Measurements from ENCODE around the gene NDRG4. TPM values are rescaled to one million over a fixed set of nuclear protein-coding genes. Genes with fewer than 3 reads are reported as not detected.

Gene NDRG4
- total RNA-seq, 3 donors from 2014 or later = 3.7 to 35.0 (median 5.6) TPM

GRCh38 chr16:58502217-58502921 is 2.4 kb downstream of the NDRG4 start:
- DNase-seq (ENCODE audit: low spot score in 2 of 2) = peak in 1 of 2 donors; percentile 40
- intact Hi-C loops (cut with DNase I; ENCODE audit: low total_unique reads) = no loop called here
- no peak overlapping the region for H3K4me3 ChIP-seq
- H3K9me3 ChIP-seq = no peaks in the 10 kb centered on the region
- TF ChIP-seq CTCF (IDR thresholded peaks at IDR 0.05) (no peak), POLR2A (IDR thresholded peaks at IDR 0.05) (no peak), POLR2AphosphoS5 (IDR thresholded peaks at IDR 0.05) (no peak)
- H3K27me3 ChIP-seq = peaks cover 3 to 24% of the 10 kb centered on the region in 2 donors
- no peaks in the 10 kb centered on the region for H3K4me1 ChIP-seq
- no peaks in the 10 kb centered on the region for H3K36me3 ChIP-seq
- no peak overlapping the region for H3K27ac ChIP-seq

GRCh38 chr16:58503166-58503862 is 3.4 kb downstream of the NDRG4 start:
- Histone ChIP-seq H3K36me3 (no peaks in the 10 kb centered on the region), H3K4me3 (no peak overlapping the region), H3K4me1 (no peaks in the 10 kb centered on the region), H3K27me3 (peaks cover 3 to 24% of the 10 kb centered on the region in 2 donors), H3K27ac (no peak overlapping the region), H3K9me3 (no peaks in the 10 kb centered on the region)
- DNase-seq (ENCODE audit: low spot score in 2 of 2) = peak in 1 of 2 donors; percentile 50
- intact Hi-C loops (cut with DNase I; ENCODE audit: low total_unique reads) = no loop called here
- TF ChIP-seq CTCF (IDR thresholded peaks at IDR 0.05) (no peak), POLR2A (IDR thresholded peaks at IDR 0.05) (no peak), POLR2AphosphoS5 (IDR thresholded peaks at IDR 0.05) (no peak)

- intact Hi-C loops (cut with DNase I; ENCODE audit: low total_unique reads) = no loop called here
- peak in 1 of 2 donors; percentile 37 for DNase-seq (ENCODE audit: low spot score in 2 of 2)
- Histone ChIP-seq H3K27ac (no peak overlapping the region), H3K4me1 (no peaks in the 10 kb centered on the region), H3K9me3 (no peaks in the 10 kb centered on the region), H3K36me3 (no peaks in the 10 kb centered on the region), H3K27me3 (peaks cover 3 to 24% of the 10 kb centered on the region in 2 donors), H3K4me3 (no peak overlapping the region)
- no peak for TF ChIP-seq POLR2AphosphoS5 (IDR thresholded peaks at IDR 0.05)
- TF ChIP-seq CTCF (IDR thresholded peaks at IDR 0.05) = no peak
- TF ChIP-seq POLR2A (IDR thresholded peaks at IDR 0.05) = no peak
Observed at GRCh38 chr16:58503863-58504688, 4.1 kb downstream of the NDRG4 start.

- Histone ChIP-seq H3K36me3 (no peaks in the 10 kb centered on the region), H3K27ac (no peak overlapping the region), H3K27me3 (peaks cover 0 to 11% of the 10 kb centered on the region in 2 donors), H3K4me1 (no peaks in the 10 kb centered on the region), H3K9me3 (no peaks in the 10 kb centered on the region), H3K4me3 (no peak overlapping the region)
- no peak for TF ChIP-seq POLR2A (IDR thresholded peaks at IDR 0.05)
- DNase-seq (ENCODE audit: low spot score in 2 of 2) = peak in 1 of 2 donors; percentile 42
- intact Hi-C loops (cut with DNase I; ENCODE audit: low total_unique reads) = no loop called here
Observed at GRCh38 chr16:58506241-58507194, 6.6 kb downstream of the NDRG4 start.
